Measurements from ENCODE around the gene HDAC7. TPM values are rescaled to one million over a fixed set of nuclear protein-coding genes. Genes with fewer than 3 reads are reported as not detected.

HDAC7 gene
- total and polyA plus RNA-seq, 8 donors = 17.9 to 48.1 (median 23.2) TPM

DNA sequence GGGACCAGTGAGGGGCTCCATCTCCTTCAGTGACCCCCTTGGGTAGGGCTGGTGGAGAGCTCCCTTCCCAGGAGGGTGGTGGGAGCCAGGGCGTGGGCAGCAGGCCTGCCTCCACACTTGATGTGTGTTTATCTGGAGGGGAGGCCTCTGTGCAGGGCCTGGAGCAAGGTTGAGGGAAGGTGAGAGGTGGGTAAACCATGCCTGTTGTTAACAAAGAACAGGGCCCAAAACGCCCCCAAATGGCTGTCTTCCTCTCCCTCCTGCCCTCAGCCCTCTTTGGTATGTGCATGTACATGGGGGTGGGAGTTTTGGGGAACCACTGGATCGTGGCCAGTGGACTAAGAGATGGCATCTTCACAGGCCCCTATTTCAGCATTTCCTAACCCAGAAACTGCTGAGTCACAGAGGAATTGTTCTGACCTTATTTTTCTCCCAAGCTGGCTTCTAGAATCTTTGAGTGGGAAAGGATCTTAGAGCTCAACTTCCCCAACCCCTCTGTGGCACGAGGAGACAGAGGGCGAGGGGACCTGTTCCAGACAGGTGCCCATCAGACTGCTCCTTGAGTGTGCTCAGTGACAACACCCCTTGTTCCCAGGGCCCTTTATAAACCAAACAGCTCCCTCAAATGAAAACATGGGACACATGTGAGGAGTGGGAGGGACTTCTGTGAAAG lies 43.1 kb downstream of the HDAC7 start:
- no peak overlapping the region for H3K4me3 ChIP-seq
- ATAC-seq (no peak), DNase-seq (no peak), FAIRE-seq (no peak)
- H3K9me3 ChIP-seq = no peaks in the 10 kb centered on the region
- TF ChIP-seq, protein P1, sequence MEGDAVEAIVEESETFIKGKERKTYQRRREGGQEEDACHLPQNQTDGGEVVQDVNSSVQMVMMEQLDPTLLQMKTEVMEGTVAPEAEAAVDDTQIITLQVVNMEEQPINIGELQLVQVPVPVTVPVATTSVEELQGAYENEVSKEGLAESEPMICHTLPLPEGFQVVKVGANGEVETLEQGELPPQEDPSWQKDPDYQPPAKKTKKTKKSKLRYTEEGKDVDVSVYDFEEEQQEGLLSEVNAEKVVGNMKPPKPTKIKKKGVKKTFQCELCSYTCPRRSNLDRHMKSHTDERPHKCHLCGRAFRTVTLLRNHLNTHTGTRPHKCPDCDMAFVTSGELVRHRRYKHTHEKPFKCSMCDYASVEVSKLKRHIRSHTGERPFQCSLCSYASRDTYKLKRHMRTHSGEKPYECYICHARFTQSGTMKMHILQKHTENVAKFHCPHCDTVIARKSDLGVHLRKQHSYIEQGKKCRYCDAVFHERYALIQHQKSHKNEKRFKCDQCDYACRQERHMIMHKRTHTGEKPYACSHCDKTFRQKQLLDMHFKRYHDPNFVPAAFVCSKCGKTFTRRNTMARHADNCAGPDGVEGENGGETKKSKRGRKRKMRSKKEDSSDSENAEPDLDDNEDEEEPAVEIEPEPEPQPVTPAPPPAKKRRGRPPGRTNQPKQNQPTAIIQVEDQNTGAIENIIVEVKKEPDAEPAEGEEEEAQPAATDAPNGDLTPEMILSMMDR (IDR thresholded peaks at IDR 0.05) = no peak
- intact Hi-C loops (cut with DNase I) = loop anchor here in 2 of 3 donors (5.0 to 10.0 kb wide), 3 partner anchors 34 to 744 kb away; no protein-coding TSS in a partner anchor
- WGBS, 2 donors = 70 to 71% methylated on average over 5 of the region's 5 CpGs
- H3K27me3 ChIP-seq = no peaks in the 10 kb centered on the region
- H3K27ac ChIP-seq = no peak overlapping the region
- H3K4me1 ChIP-seq = peaks cover 0 to 16% (median 0%) of the 10 kb centered on the region in 3 donors
- no peaks in the 10 kb centered on the region for H3K36me3 ChIP-seq

DNA sequence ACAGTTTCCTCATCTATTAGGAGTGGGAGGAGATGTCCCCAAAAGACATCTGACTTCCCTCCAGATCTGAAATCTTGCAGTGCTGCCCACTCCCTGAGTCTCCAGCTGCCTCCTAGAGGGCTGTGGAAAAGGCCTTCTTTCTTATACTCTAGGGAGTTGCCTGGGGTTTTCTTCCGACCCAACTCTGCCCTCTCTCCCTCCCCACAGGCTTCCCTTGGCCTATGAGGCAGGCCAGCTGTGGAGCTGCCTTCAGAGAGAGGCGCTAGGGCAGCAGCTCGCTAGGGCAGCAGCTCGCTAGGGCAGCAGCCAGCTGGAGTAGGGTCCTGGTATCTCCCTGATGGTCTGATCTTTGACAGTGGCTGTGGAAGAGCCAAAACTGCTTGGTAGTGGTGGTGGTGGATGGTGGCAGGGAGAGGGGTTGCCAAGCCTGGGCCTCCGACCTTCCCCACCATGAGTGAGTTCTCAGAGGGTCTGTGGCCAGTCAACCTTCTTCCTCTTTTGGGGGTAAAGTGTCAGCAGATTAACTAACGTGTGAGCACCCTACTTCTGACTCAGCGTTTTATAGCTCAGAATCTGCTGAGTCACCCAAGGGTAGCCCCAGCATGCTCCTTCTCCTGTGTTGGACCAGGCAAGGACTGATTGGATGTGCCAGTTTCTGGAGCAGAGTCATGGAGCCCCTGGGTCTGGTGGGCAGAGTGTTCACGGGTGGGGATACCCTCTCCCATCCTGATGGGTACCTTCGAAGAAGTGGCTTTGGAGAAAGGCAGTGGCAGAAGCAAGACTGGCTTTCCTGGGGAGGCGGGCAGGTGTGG lies 44.4 kb downstream of the HDAC7 start:
- DNase-seq = no peak
- no peak for FAIRE-seq
- no peak overlapping the region for H3K4me3 ChIP-seq
- H3K36me3 ChIP-seq = no peaks in the 10 kb centered on the region
- H3K27me3 ChIP-seq = no peaks in the 10 kb centered on the region
- intact Hi-C loops (cut with DNase I) = loop anchor here in 2 of 3 donors (5.0 to 10.0 kb wide), 3 partner anchors 33 to 743 kb away; no protein-coding TSS in a partner anchor
- TF ChIP-seq, protein P1 (IDR thresholded peaks at IDR 0.05) = no peak
- H3K4me1 ChIP-seq = peaks cover 0 to 16% (median 0%) of the 10 kb centered on the region in 3 donors
- H3K27ac ChIP-seq = no peak overlapping the region
- 76 to 81% methylated on average over 10 of the region's 10 CpGs for WGBS, 2 donors
- no peak for ATAC-seq
- H3K9me3 ChIP-seq = no peaks in the 10 kb centered on the region

DNA sequence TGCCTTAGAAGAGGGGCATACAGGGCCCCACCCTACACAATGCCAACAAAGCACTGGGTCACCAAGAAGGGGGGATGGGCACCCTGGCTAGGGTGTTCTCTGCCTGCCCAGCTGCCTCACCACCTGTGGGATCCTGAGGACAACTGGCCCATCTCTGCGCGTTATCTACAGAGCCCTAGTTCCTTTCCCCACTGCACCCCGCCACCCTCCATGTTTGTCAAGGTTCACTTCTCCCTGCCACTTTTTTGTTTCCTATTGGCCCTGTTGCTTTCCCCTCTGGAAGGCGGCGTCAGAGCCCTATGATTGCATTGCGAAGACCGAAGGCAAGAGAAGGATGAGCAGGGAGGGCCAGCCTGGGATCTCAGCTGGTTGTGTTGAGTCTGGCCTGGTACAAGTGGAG lies 45.0 kb downstream of the HDAC7 start:
- Histone ChIP-seq H3K36me3 (no peaks in the 10 kb centered on the region), H3K4me1 (peaks cover 0 to 16% (median 0%) of the 10 kb centered on the region in 3 donors), H3K9me3 (no peaks in the 10 kb centered on the region), H3K27ac (no peak overlapping the region), H3K4me3 (no peak overlapping the region), H3K27me3 (no peaks in the 10 kb centered on the region)
- TF ChIP-seq, protein P1 (IDR thresholded peaks at IDR 0.05) = no peak
- intact Hi-C loops (cut with DNase I) = loop anchor here in 2 of 3 donors (5.0 to 10.0 kb wide), 3 partner anchors 32 to 742 kb away; no protein-coding TSS in a partner anchor
- no peak for FAIRE-seq
- no peak for ATAC-seq
- no peak for DNase-seq
- 93 to 95% methylated on average over 7 of the region's 7 CpGs for WGBS, 2 donors

DNA sequence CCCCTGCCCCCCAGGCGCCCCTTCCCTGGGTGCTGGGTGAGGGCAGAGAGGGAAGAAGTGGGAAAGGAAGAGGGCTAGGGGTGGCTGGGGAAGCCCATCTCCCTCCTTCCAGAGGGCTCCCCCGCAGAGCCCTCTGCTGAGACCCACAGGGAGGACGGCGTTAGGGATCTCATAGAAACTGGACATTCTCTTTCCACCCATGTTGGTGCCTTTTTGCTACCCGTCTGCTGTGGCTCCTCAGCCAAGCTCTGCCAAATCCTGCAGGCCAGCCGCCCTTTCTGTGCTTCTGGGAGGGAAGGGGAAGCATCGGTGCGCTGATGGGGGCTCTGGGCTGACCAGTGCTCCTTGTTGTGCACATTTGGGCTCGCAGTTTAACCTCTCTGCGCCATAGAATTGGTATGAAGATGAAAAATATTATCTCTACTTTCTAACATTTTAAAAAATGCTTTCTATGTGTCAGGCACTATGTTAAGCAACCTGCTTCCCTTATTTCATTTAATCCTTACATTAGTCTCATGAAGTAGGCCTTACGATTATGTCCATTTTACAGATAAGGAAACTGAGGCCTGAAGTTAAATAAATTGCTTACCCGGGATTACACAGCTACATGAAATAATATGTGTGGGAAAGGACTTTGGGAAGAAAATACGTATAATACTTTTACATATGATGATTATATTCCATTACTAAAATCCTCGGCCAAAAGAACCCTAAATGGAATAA lies 45.7 kb downstream of the HDAC7 start:
- DNase-seq (peak in 1 of 6 donors; percentile 51), ATAC-seq (no peak), FAIRE-seq (no peak)
- Histone ChIP-seq H3K4me3 (peak overlapping the region; percentile 54 to 96 (median 93)), H3K36me3 (no peaks in the 10 kb centered on the region), H3K27ac (peak overlapping the region in 3 of 4 donors; percentile 66 to 83 (median 73)), H3K9me3 (no peaks in the 10 kb centered on the region), H3K27me3 (no peaks in the 10 kb centered on the region), H3K4me1 (peaks cover 0 to 16% (median 0%) of the 10 kb centered on the region in 3 donors)
- 35 to 41% methylated on average over 14 of the region's 14 CpGs for WGBS, 2 donors
- TF ChIP-seq, protein P1 (IDR thresholded peaks at IDR 0.05) = no peak
- intact Hi-C loops (cut with DNase I) = loop anchor here in 1 of 3 donors (10.0 kb wide), 1 partner anchor 59 kb away; no protein-coding TSS in a partner anchor

All from pancreas (tissue), 10 donors.